Endothelial cell of umbilical vein (primary cell): ENCODE data around the gene CHTOP. TPM values are rescaled to one million over a fixed set of nuclear protein-coding genes. Genes with fewer than 3 reads are reported as not detected.

Experiments
- Bru-seq: library from RNA; stranded (reverse); fragments of 400-500 nt; gene quantifications from one replicate; lab custom pipeline; 2021; lab: Mats Ljungman, UMichigan
- BruChase-seq, 2 experiments: library from RNA; stranded (reverse); fragments of 400-500 nt; gene quantifications; one replicate each; lab custom pipeline; 2021; lab: Mats Ljungman, UMichigan
- BruUV-seq: library from RNA; stranded (reverse); fragments of 400-500 nt; replicated peaks from 2 replicates; lab custom pipeline; 2021; lab: Mats Ljungman, UMichigan
- CTCF ChIA-PET: fragments of 300-600, 350-600 bp; sonication (Branson Sonifier 250); formaldehyde crosslinking; loops from one replicate; lab custom pipeline; 2021; ENCODE audit warnings: antibody characterized with exemption, inconsistent platforms; lab: Charles Lee
- POLR2A ChIA-PET: fragments of 300-600, 350-600 bp; sonication (Branson Sonifier 250); formaldehyde crosslinking; loops from one replicate; lab custom pipeline; 2021; ENCODE audit warnings: antibody characterized with exemption, inconsistent platforms; lab: Charles Lee
- DNase-seq: peaks from one replicate; pipeline ENCODE4 v3.0.0-alpha.2; 2011; ENCODE audit warnings: low read depth, low spot score
- FAIRE-seq: peaks from 2 replicates; lab custom pipeline; 2011; peaks lifted over from hg19 to GRCh38; lab: Jason Lieb, UNC
- H2AFZ ChIP-seq: 2 replicates; pipeline ENCODE4 v1.6.0; 2012; ENCODE audit warnings: low read depth, low read length, control low read depth, inconsistent platforms
- H3K27ac ChIP-seq: 2 replicates; pipeline ENCODE4 v1.5.1; 2011; ENCODE audit warnings: low read depth, mild to moderate bottlenecking, control low read depth, low read length, moderate library complexity; ENCODE audit not compliant: insufficient read depth
- H3K27me3 ChIP-seq, 2 experiments: 2 replicates each; pipeline versions ENCODE4 v1.6.0 to v1.6.1; 2011; ENCODE audit warnings: low read length in 2 of 2, mixed read lengths in 1 of 2; ENCODE audit not compliant: control insufficient read depth in 2 of 2, insufficient read depth in 2 of 2
- H3K36me3 ChIP-seq, 2 experiments: 2 replicates in 1 of 2; 3 replicates in 1 of 2; pipeline ENCODE4 v1.5.1; 2011; ENCODE audit warnings: low read length in 2 of 2, mild to moderate bottlenecking in 1 of 2, moderate library complexity in 1 of 2; ENCODE audit not compliant: control insufficient read depth in 2 of 2, insufficient read depth in 2 of 2; ENCODE audit errors: extremely low read depth in 1 of 2
- H3K4me1 ChIP-seq: 3 replicates; pipeline ENCODE4 v1.5.1; 2011; ENCODE audit warnings: mild to moderate bottlenecking, low read length; ENCODE audit not compliant: control insufficient read depth, insufficient read depth; ENCODE audit errors: extremely low read depth
- H3K4me2 ChIP-seq: 2 replicates; pipeline ENCODE4 v1.6.1; 2011; ENCODE audit warnings: low read length, control low read depth, mixed read lengths; ENCODE audit not compliant: insufficient read depth
- H3K4me3 ChIP-seq, 3 experiments: fragments of 200-600 bp in 1 of 3; sonication (generic), shearing (Covaris generic) in 1 of 3; replicated peaks in 1 of 3; 2 replicates each; pipeline ENCODE4 v1.5.1; 2011 to 2016; ENCODE audit warnings: control low read depth in 3 of 3, low read length in 3 of 3, mild to moderate bottlenecking in 2 of 3, inconsistent platforms in 1 of 3, low read depth in 1 of 3, moderate library complexity in 1 of 3; ENCODE audit not compliant: insufficient read depth in 1 of 3
- H3K79me2 ChIP-seq: 2 replicates; pipeline ENCODE4 v1.6.0; 2012; ENCODE audit warnings: low read length, inconsistent platforms; ENCODE audit not compliant: control insufficient read depth, insufficient read depth
- H3K9ac ChIP-seq: replicated peaks from 2 replicates; pipeline ENCODE3; 2011; ENCODE audit warnings: low read length, control low read depth; ENCODE audit not compliant: insufficient read depth; ENCODE audit errors: extremely low read depth
- H3K9me1 ChIP-seq: replicated peaks from 3 replicates; pipeline ENCODE4 v1.6.0; 2011; ENCODE audit warnings: mild to moderate bottlenecking, low read length; ENCODE audit not compliant: control insufficient read depth, insufficient read depth; ENCODE audit errors: extremely low read depth
- H3K9me3 ChIP-seq: replicated peaks from 2 replicates; pipeline ENCODE4 v1.5.1; 2012; ENCODE audit warnings: low read length, inconsistent platforms; ENCODE audit not compliant: control insufficient read depth, insufficient read depth
- H4K20me1 ChIP-seq: replicated peaks from 2 replicates; pipeline ENCODE3; 2011; ENCODE audit warnings: mild to moderate bottlenecking, low read length; ENCODE audit not compliant: control insufficient read depth, insufficient read depth; ENCODE audit errors: extremely low read depth
- CTCF ChIP-seq, 2 donors: IDR thresholded peaks; 1 replicate in 1 of 2; 2 replicates in 1 of 2; pipeline ENCODE4 v1.5.1; 2011; ENCODE audit warnings: low read length in 2 of 2, mild to moderate bottlenecking in 2 of 2, moderate library complexity in 2 of 2, control low read depth in 1 of 2, inconsistent platforms in 1 of 2, low read depth in 1 of 2; ENCODE audit not compliant: insufficient read depth in 1 of 2; ENCODE audit errors: extremely low read depth in 1 of 2
- JUN ChIP-seq: IDR thresholded peaks from 2 replicates; pipeline ENCODE4 v1.6.1; 2011; ENCODE audit warnings: borderline replicate concordance, low read depth; ENCODE audit not compliant: insufficient read length, insufficient read depth
- MAX ChIP-seq: IDR thresholded peaks from 2 replicates; pipeline ENCODE4 v1.6.1; 2011; ENCODE audit not compliant: insufficient read depth, insufficient read length
- POLR2A ChIP-seq: IDR thresholded peaks from 2 replicates; pipeline ENCODE4 v1.6.1; 2012; ENCODE audit warnings: low read depth, mild to moderate bottlenecking, control low read depth, low read length
- POLR2AphosphoS5 ChIP-seq: IDR thresholded peaks from 2 replicates; pipeline ENCODE4 v1.6.1; 2012; ENCODE audit warnings: low read depth, mild to moderate bottlenecking, control low read depth, low read length, moderate library complexity; ENCODE audit not compliant: insufficient read depth
- dilution Hi-C: fragments of 300-500 bp; cut with MboI; formaldehyde crosslinking; loops from one replicate; pipeline ENCODE4 v1.15.0; 2019; ENCODE audit warnings: low sequenced_read_pairs; ENCODE audit not compliant: extremely low pct_ligation_motif_present
- intact Hi-C: fragments of 100-400 bp; cut with micrococcal nuclease; formaldehyde crosslinking; loops from one replicate; pipeline ENCODE4 v1.10.0; 2022
- long read RNA-seq: library from polyadenylated mRNA; stranded (forward); transcript quantifications from one replicate; pipeline ENCODE4 v2.0.0, GENCODE V29; 2021
- polyA minus RNA-seq, 3 experiments: library from RNA; depleted of rRNA, polyadenylated mRNA; stranded (reverse); fragments of >200 nt; gene quantifications; 1 replicate in 1 of 3; 2 replicates in 2 of 3; pipeline ENCODE4 v1.2.3, GENCODE V29; 2011
- polyA plus RNA-seq, 4 experiments: library from polyadenylated mRNA; depleted of rRNA in 3 of 4; stranded (reverse) in 3 of 4; unstranded in 1 of 4; fragments of >200 nt; gene quantifications; 2 replicates each; pipeline versions ENCODE4 v1.2.1 to v1.2.3, GENCODE V29; 2011 to 2012; ENCODE audit warnings: missing spikeins in 1 of 4
- total RNA-seq: library from RNA; stranded (reverse); gene quantifications from 2 replicates; pipeline ENCODE4 v1.2.3, GENCODE V29; 2021

Gene CHTOP
- total RNA-seq (72.1 and 74.4 TPM in 2 replicates), polyA plus RNA-seq (47.1 and 62.0 TPM in 2 replicates), polyA minus RNA-seq (45.3 and 54.6 TPM in 2 replicates), Bru-seq, nascent RNA (percentile 97 among the genes with signal in this experiment), BruChase-seq, experiment 1, labeled RNA remaining after a 6-hour chase (percentile 86 among the genes with signal in this experiment), BruChase-seq, experiment 2, labeled RNA remaining after a 2-hour chase (percentile 96 among the genes with signal in this experiment)
- 50.2 and 51.0 TPM in 2 replicates for polyA plus RNA-seq (2011; cell fraction: cytosol; rRNA removed)
- 106 and 115 TPM in 2 replicates for polyA plus RNA-seq (2011; cell fraction: nucleus; rRNA removed)
- polyA plus RNA-seq (2012), result 42.7 and 46.6 TPM in 2 replicates
- polyA minus RNA-seq (2011; cell fraction: cytosol; rRNA and poly(A)+ RNA removed), result 38.8 TPM
- 107 and 134 TPM in 2 replicates for polyA minus RNA-seq (2011; cell fraction: nucleus; rRNA and poly(A)+ RNA removed)
- long read RNA-seq, transcript CHTOP-204 (6 exons, 2,096 nt), result minor isoform, 60 of 183 reads
- long read RNA-seq, transcript CHTOP-203 (6 exons, 2,165 nt), result major isoform, 88 of 183 reads
- long read RNA-seq, partial matches to known transcripts, result 9 of 183 reads
- long read RNA-seq, other reads (novel, unspliced or antisense), result 20 of 183 reads

- no peaks in the 10 kb centered on the region for H4K20me1 ChIP-seq
- CTCF ChIA-PET, result interaction anchor here (0.9 to 2.5 kb wide), 15 partner anchors 9 to 123 kb away, joined by 3 to 29 read pairs (median 5); partner anchors contain the start of gene ILF2
Observed at GRCh38 chr1:153633754-153634665, at the start of gene CHTOP. TSS of gene CHTOP (plus strand) at chr1:153634066. CDS start at chr1:153636589, 2,523 bp downstream.

More at GRCh38 chr1:153633754-153634665, at the start of gene CHTOP:
- H3K4me1 ChIP-seq, result peaks cover 11% of the 10 kb centered on the region
- POLR2A ChIA-PET, result interaction anchor here (0.5 to 2.0 kb wide), 23 partner anchors 9 to 284 kb away, joined by 3 to 28 read pairs (median 5); partner anchors contain the start of genes ILF2, S100A14, S100A16 and S100A6
- FAIRE-seq (peak; percentile 99), DNase-seq (peak; percentile 100)
- H2AFZ ChIP-seq, result peak within 1 kb of the TSS; percentile 64
- peak within 1 kb of the TSS; percentile 100 for H3K9ac ChIP-seq
- no peaks in the 10 kb centered on the region for H3K9me1 ChIP-seq
- H3K36me3 ChIP-seq, result peaks cover 10 to 16% of the 10 kb centered on the region in 2 experiments
- no peak for TF ChIP-seq MAX
- TF ChIP-seq POLR2A, result peak; percentile 78
- TF ChIP-seq CTCF (IDR thresholded peaks at IDR 0.05; ENCODE audit: extremely low read depth in 1 of 2, insufficient read depth in 1 of 2, low read depth in 1 of 2, low read length in 2 of 2), result no peak
- TF ChIP-seq POLR2AphosphoS5, result peak; percentile 92
- TF ChIP-seq JUN, result no peak
- H3K27ac ChIP-seq, result peak within 1 kb of the TSS; percentile 94
- peaks cover 38% of the 10 kb centered on the region for H3K79me2 ChIP-seq
- peak within 1 kb of the TSS; percentile 85 for H3K4me2 ChIP-seq
- no peaks in the 10 kb centered on the region for H3K27me3 ChIP-seq
- H3K9me3 ChIP-seq, result no peaks in the 10 kb centered on the region
- BruUV-seq, result TSS peak; percentile 86
- dilution Hi-C loops, result no loop called here
- peak within 1 kb of the TSS; percentile 65 to 96 (median 93) for H3K4me3 ChIP-seq
- intact Hi-C loops, result loop anchor here (1.0 to 5.0 kb wide), 6 partner anchors 25 to 123 kb away; partner anchors contain the start of genes ILF2 and SNAPIN
